GM21390 (cell line): ENCODE results near the gene GRIK4.
"Not testable (repeated sequence)": the region's sequence is repeated elsewhere in the genome, so short reads cannot be mapped to it uniquely, and the experiment has no call there.

Source experiments
- ATAC-seq: cut with Tn5 transposase; IDR thresholded peaks from one replicate; pipeline ENCODE4 v1.9.1; 2021; ENCODE audit not compliant: unreplicated experiment

The GRIK4 gene

GRCh38 chr11:120599816-120600420, 88.4 kb downstream of the GRIK4 start:
- no peak for ATAC-seq

GRCh38 chr11:120601536-120601935, 90.0 kb downstream of the GRIK4 start:
- ATAC-seq, result no peak

GRCh38 chr11:120603071-120603470, 91.5 kb downstream of the GRIK4 start:
- no peak for ATAC-seq

GRCh38 chr11:120605469-120605868, 93.9 kb downstream of the GRIK4 start:
- no peak for ATAC-seq

- no peak for ATAC-seq
Measured at GRCh38 chr11:120606211-120607010, 94.9 kb downstream of the GRIK4 start.

- no peak for ATAC-seq
Measured at GRCh38 chr11:120608061-120608460, 96.5 kb downstream of the GRIK4 start.

- no peak for ATAC-seq
Measured at GRCh38 chr11:120608760-120609211, 97.2 kb downstream of the GRIK4 start.

- ATAC-seq, result no peak
Measured at GRCh38 chr11:120610111-120610510, 98.6 kb downstream of the GRIK4 start.

- no peak for ATAC-seq
Measured at GRCh38 chr11:120611581-120611980, 100.0 kb downstream of the GRIK4 start.

- ATAC-seq, result peak; percentile 89
Measured at GRCh38 chr11:120612513-120613263, 101.1 kb downstream of the GRIK4 start.

- peak; percentile 71 for ATAC-seq
Measured at GRCh38 chr11:120613264-120614226, 102.0 kb downstream of the GRIK4 start.

- ATAC-seq, result no peak
Measured at GRCh38 chr11:120615391-120615790, 103.8 kb downstream of the GRIK4 start.

- no peak for ATAC-seq
Measured at GRCh38 chr11:120618399-120618798, 106.9 kb downstream of the GRIK4 start.

- ATAC-seq, result peak; percentile 64
Measured at GRCh38 chr11:120622189-120622875, 110.8 kb downstream of the GRIK4 start.

- not testable (repeated sequence) for ATAC-seq
Measured at GRCh38 chr11:120624992-120625391, 113.4 kb downstream of the GRIK4 start.

- no peak for ATAC-seq
Measured at GRCh38 chr11:120625565-120625964, 114.0 kb downstream of the GRIK4 start.

- no peak for ATAC-seq
Measured at GRCh38 chr11:120626791-120627190, 115.2 kb downstream of the GRIK4 start.

GRCh38 chr11:120627327-120628163, 116.0 kb downstream of the GRIK4 start:
- no peak for ATAC-seq
